GM12892 (cell line): ENCODE measurements around the gene LHFPL3.
"Not testable (repeated sequence)": the region's sequence is repeated elsewhere in the genome, so short reads cannot be mapped to it uniquely, and the experiment has no call there.

Experiments used
- DNase-seq: peaks from one replicate; pipeline ENCODE4 v3.0.0; 2011; ENCODE audit not compliant: insufficient read length
- FAIRE-seq: peaks from 2 replicates; lab custom pipeline; 2011; peaks lifted over from hg19 to GRCh38; lab: Jason Lieb, UNC
- POLR2A ChIP-seq: IDR thresholded peaks from 2 replicates; pipeline ENCODE4 v1.6.1; 2011; ENCODE audit warnings: low read depth, low read length, control low read depth
- POLR2AphosphoS5 ChIP-seq: IDR thresholded peaks from 2 replicates; pipeline ENCODE4 v1.6.1; 2011; ENCODE audit warnings: low read depth, low read length, control low read depth
- TAF1 ChIP-seq: IDR thresholded peaks from 2 replicates; pipeline ENCODE4 v1.6.1; 2011; ENCODE audit warnings: low read depth, mild to moderate bottlenecking, control low read depth, low read length, borderline replicate concordance

Gene LHFPL3

DNA sequence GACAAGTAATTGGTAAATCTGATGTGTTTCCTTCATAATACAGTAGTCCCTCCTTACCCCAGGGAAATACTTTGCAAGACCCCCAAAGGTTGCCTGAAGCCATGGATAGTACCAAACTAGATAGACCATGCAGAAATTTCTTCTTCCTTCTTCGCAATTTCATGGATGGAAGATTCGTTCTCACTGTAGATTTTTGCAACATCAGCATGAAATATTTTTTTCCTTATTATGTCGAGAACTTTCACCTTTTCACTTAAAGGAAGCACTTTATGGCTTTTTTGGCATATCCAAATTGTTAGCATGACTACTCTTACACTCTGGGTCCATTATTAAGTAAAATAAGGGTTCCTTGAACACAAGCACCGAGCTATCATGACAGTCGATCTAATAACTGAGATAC lies 333.2 kb downstream of the LHFPL3 start:
- FAIRE-seq, result no peak
- DNase-seq, result no peak
- no peak for TF ChIP-seq POLR2AphosphoS5
- TF ChIP-seq TAF1, result no peak
- TF ChIP-seq POLR2A, result no peak

DNA sequence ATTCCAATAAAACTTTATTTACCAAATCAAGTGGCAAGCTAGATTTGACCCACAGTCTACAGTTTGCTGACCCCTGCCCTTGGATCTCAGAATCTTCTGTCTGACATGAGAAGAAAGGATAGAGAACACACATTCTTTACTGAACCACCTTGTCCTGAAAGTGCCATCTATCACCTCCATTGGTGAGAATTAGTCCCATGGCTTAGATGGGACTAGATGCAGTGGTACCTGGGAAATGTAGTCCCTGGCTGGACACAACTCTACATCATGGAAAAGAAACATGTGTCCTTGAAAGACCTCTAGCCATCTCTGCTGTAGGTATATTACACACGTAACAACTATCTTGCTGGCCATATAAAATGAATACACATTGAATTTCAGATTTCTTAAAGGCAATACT lies 336.2 kb downstream of the LHFPL3 start:
- no peak for DNase-seq
- FAIRE-seq, result no peak
- TF ChIP-seq POLR2A (no peak), POLR2AphosphoS5 (no peak), TAF1 (no peak)

DNA sequence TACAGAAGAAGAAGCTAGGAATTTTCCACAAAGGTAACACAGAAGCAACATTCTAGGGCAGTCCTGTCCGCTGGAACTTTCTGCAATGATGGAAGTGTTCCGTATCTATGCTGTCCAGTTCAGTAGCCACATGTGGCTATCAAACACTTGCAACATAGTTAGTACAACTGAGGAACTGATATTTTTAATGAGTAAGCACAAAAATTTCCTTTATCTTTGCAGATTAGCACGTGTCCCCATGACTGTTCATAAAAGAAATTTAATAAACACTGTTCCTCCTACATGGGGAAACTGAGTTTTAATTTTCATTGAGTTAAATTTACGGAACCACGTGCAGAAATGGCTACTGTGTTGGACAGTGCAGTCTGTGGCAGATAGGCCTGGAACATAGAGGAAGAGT lies 349.2 kb downstream of the LHFPL3 start:
- no peak for TF ChIP-seq POLR2A
- no peak for DNase-seq
- no peak for FAIRE-seq

DNA sequence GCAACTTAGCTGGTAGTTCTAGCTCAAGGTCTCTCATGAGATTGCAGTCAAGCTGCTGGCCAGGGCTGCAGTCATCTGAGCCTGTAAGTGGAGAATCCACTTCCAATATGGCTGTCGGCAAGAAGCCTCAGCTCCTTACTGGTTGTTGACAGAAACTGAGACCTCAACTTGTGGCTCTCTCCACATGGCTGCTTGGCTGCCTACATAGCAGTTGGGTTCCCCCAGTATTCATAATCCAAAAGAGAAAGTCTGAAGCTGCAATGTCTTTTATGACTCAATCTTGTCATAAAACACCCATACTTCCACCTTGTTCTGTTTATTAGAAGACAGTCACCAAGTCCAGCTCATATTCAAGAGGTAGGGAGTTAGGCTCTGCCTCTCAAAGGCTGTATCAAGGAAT lies 350.7 kb downstream of the LHFPL3 start:
- DNase-seq (no peak), FAIRE-seq (no peak)
- no peak for TF ChIP-seq POLR2A
- TF ChIP-seq POLR2AphosphoS5, result no peak
- TF ChIP-seq TAF1, result no peak

DNA sequence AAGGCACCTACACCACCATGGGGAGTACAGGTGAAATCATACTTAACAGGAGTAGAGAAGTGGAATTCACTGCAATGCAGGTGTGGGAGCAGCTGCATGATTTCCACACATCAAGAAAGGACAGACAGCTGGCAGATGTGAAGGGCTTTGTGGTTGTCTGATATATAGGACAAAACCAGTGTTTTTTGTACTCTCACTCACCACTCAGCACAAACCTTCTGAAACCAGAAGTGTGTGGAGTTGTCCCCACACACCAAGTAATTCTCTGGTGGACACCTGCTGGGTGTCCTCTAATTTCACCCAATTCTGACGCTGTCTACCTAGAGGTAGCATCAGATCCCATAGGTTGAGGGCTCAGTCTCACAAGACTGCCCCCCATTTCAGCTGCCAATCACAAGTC lies 357.9 kb downstream of the LHFPL3 start:
- DNase-seq (no peak), FAIRE-seq (no peak)
- no peak for TF ChIP-seq POLR2A

DNA sequence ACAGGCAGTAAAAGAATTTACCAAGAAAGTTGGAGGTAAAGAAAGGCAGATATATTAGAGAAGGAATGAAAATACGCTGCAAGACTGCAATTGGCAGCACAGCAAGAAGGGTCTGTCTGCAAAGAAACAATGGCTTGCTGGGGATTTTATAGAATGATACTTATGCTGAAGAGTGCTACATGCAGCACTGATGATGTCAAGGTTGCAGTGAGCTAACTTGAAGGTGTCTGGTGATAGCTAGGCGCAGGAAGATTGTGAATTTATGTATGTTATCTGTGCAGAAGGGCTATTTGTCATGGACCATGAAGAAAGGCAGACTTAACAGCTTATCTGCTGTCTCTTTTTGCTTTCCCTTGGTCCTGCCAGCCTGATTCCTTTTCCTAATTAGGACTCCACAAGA lies 366.3 kb downstream of the LHFPL3 start:
- no peak for DNase-seq
- TF ChIP-seq TAF1, result no peak
- TF ChIP-seq POLR2AphosphoS5, result no peak
- TF ChIP-seq POLR2A, result no peak
- FAIRE-seq, result no peak

DNA sequence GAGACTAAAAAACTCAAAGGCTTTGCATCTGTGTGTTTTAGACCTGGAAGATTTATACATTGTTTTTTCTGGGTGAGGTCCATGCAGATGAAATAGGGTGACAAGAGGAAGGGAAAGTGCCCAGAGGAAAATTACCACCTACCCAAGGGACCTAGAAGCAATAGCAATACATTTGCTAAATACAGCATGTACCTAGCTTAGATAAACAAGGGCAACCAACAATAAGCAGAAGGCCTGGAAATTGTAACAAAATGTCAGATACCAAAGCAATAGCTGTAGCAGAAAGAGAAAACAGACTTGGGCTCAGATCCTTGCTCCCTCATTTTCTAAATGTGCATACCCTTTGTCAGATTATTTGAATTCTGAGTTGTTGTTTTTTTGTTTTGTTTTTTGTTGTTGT lies 367.2 kb downstream of the LHFPL3 start:
- FAIRE-seq (no peak), DNase-seq (no peak)
- TF ChIP-seq POLR2A (no peak), TAF1 (no peak)

DNA sequence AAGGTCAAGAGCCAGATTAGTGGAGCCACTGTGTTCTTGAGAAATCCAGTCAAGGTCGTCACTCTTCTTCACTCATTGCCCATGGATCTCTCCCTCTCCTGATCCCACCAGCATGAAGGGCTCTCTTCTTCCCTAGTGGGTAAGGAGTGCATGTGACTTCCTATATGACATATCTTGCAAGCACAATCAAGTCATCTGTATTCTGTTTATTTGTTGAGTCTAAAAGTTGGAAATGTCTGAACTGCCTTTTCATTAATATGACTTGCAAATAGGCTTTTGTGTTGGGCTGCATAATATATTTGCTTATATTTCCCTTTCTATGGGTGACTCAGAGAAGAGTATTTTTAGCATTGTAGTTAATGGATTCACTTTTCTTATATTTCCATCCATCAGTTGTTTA lies 371.9 kb downstream of the LHFPL3 start:
- FAIRE-seq, result no peak
- DNase-seq, result no peak
- TF ChIP-seq POLR2A (no peak), TAF1 (no peak), POLR2AphosphoS5 (no peak)

DNA sequence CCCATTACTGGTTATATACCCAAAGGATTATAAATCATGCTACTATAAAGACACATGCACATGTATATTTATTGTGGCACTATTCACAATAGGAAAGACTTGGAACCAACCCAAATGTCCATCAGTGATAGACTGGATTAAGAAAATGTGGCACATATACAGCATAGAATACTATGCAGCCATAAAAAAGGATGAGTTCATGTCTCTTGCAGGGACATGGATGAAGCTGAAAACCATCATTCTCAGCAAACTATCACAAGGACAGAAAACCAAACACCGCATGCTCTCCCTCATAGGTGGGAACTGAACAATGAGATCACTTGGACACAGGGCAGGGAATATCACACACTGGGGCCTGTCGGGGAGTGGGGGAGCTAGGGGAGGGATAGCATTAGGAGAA lies 392.6 kb downstream of the LHFPL3 start:
- not testable (repeated sequence) for FAIRE-seq, DNase-seq

DNA sequence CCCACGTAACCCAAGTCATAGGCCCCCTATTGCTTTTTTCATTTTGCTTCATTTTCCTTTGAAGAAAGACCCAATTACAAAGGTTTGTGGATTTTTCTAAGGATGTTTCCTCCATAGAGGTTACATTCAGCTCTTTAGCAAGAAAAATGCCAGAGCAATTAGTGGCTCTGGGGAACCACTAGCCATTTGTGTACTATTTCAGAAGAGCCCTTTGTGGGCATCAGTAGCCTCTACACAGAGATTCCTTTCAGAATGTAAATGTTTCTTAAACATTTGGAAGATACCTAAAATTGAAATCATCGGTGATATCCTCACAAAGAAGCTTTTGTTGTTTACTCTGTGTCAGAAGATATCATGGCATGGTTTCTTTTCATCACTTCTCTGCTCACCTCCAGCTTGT lies 394.6 kb downstream of the LHFPL3 start:
- DNase-seq, result no peak
- TF ChIP-seq POLR2AphosphoS5, result no peak
- TF ChIP-seq TAF1, result no peak
- TF ChIP-seq POLR2A, result no peak
- FAIRE-seq, result no peak

DNA sequence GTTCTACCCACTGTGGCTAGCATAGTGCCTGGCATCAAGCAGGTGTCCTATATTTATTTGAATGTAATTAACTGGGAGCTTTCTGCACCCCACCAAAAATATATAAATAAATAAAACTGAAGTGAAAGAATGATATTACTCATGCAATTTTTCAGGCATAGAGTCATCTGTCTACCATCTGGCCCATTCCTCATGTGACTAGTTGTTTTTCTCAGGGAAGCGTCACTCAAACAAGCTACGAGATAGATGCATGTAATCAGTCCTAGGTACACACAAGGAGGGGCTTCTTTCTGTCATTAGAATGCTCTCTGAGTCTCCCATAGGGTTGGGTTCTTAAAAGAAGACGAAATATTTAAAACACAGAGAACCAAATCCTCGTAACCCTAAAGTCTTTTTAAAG lies 430.1 kb downstream of the LHFPL3 start:
- no peak for DNase-seq
- no peak for TF ChIP-seq POLR2A
- no peak for TF ChIP-seq POLR2AphosphoS5
- TF ChIP-seq TAF1, result no peak
- FAIRE-seq, result no peak

DNA sequence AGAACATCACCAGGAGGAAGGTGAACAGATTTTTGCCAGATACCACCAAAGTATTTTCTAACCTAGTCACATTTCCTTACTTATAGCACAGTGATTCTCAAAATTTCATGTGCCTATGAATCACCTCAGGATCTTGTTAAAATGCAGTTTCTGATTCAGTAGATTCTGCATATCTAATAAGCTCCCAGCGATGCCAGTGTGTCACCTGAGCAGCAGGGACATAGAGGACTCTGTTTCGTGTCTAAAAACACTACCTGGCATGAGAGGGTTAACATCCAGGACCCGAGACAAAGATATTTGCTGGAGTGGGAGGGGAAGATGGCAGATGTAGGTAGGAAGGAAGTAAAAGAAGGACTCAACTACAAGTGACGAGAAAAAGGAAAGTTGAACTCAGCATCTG lies 433.5 kb downstream of the LHFPL3 start:
- TF ChIP-seq POLR2AphosphoS5 (no peak), TAF1 (no peak), POLR2A (no peak)
- DNase-seq, result no peak
- no peak for FAIRE-seq

DNA sequence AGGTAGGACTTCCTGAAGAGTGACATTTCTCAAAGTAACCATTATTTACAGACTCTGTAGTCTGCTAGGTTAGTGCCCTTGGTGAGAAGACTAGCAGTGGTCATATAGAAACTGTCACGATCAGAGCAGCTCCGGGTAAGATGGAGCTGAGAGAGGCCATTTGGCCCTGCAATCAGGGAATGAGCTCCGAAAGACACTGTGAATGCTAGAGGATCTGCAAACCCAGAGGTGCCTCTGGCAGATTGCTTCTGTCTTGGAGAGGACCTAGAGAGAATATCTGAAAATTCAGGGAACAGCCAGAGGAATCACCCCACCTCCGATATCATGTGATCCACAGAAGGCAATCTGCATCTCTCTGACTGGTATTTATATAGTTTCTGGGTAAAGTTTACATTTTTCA lies 438.7 kb downstream of the LHFPL3 start:
- FAIRE-seq, result no peak
- TF ChIP-seq POLR2A (no peak), TAF1 (no peak), POLR2AphosphoS5 (no peak)
- DNase-seq, result no peak
